IMR-90 (cell line): Measurements from ENCODE around the gene PSMD4. TPM values are rescaled to one million over a fixed set of nuclear protein-coding genes. Genes with fewer than 3 reads are reported as not detected.

Experiments used
- ATAC-seq: fragments of 200-7000 bp; cut with Tn5 transposase; 2 replicates; pipeline ENCODE4 v1.9.1; 2020; ENCODE audit warnings: low read depth, mild to moderate bottlenecking, moderate library complexity
- BruUV-seq: library from RNA; stranded (reverse); fragments of 400-500 nt; replicated peaks from 2 replicates; lab custom pipeline; 2021; lab: Mats Ljungman, UMichigan
- CTCF ChIA-PET: fragments of 300-600 bp; formaldehyde crosslinking; extraction: SDS; loops from one replicate; lab custom pipeline; 2021; ENCODE audit warnings: antibody characterized with exemption; lab: Yijun Ruan, JAX
- POLR2A ChIA-PET: fragments of 300-600 bp; sonication (Branson Sonifier 250); formaldehyde crosslinking; loops from one replicate; lab custom pipeline; 2022; ENCODE audit warnings: antibody characterized with exemption; ENCODE audit not compliant: unreplicated experiment; lab: Charles Lee
- DNase-seq: peaks from one replicate; pipeline ENCODE4 v3.0.0; 2013
- H2AFZ ChIP-seq: replicated peaks from 2 replicates; pipeline ENCODE3; 2013; ENCODE audit warnings: low read length, mild to moderate bottlenecking; ENCODE audit not compliant: poor library complexity
- H2AK5ac ChIP-seq: 2 replicates; pipeline ENCODE4 v1.6.1; 2013; ENCODE audit warnings: low read depth, low read length, inconsistent platforms
- H2AK9ac ChIP-seq: replicated peaks from 2 replicates; pipeline ENCODE3; 2013; ENCODE audit warnings: mild to moderate bottlenecking, low read depth, low read length, moderate library complexity; ENCODE audit not compliant: poor library complexity
- H2BK120ac ChIP-seq: 2 replicates; pipeline ENCODE4 v1.6.1; 2013; ENCODE audit warnings: low read depth, low read length, inconsistent platforms
- H2BK15ac ChIP-seq: 3 replicates; pipeline ENCODE4 v1.6.1; 2013; ENCODE audit warnings: low read depth, low read length, inconsistent platforms
- H2BK20ac ChIP-seq: 2 replicates; pipeline ENCODE4 v1.6.1; 2013; ENCODE audit warnings: low read depth, mild to moderate bottlenecking, inconsistent platforms, low read length, moderate library complexity
- H2BK5ac ChIP-seq: 2 replicates; pipeline ENCODE4 v1.6.1; 2013; ENCODE audit warnings: mild to moderate bottlenecking, low read depth, low read length, inconsistent platforms; ENCODE audit not compliant: poor library complexity, severe bottlenecking
- H3K14ac ChIP-seq: replicated peaks from 2 replicates; pipeline ENCODE4 v1.6.1; 2013; ENCODE audit warnings: low read depth, low read length, inconsistent platforms
- H3K18ac ChIP-seq: 2 replicates; pipeline ENCODE4 v1.6.1; 2013; ENCODE audit warnings: low read depth, low read length, control low read depth
- H3K23ac ChIP-seq: 2 replicates; pipeline ENCODE4 v1.6.1; 2013; ENCODE audit warnings: low read depth, low read length, inconsistent platforms
- H3K27ac ChIP-seq: 2 replicates; pipeline ENCODE4 v1.5.1; 2013; ENCODE audit warnings: mild to moderate bottlenecking, control low read depth, low read length; ENCODE audit not compliant: insufficient read depth
- H3K27me3 ChIP-seq: 2 replicates; pipeline ENCODE4 v1.6.1; 2013; ENCODE audit warnings: low read length; ENCODE audit not compliant: control insufficient read depth, insufficient read depth
- H3K36me3 ChIP-seq: 2 replicates; pipeline ENCODE4 v1.6.1; 2013; ENCODE audit warnings: low read length, mixed read lengths; ENCODE audit not compliant: control insufficient read depth, insufficient read depth
- H3K4ac ChIP-seq: 2 replicates; pipeline ENCODE4 v1.6.1; 2013; ENCODE audit warnings: low read depth, low read length, inconsistent platforms
- H3K4me1 ChIP-seq: 2 replicates; pipeline ENCODE4 v1.6.1; 2013; ENCODE audit warnings: low read length, mixed read lengths; ENCODE audit not compliant: control insufficient read depth, insufficient read depth
- H3K4me2 ChIP-seq: 2 replicates; pipeline ENCODE4 v1.6.1; 2013; ENCODE audit warnings: low read depth, mild to moderate bottlenecking, control low read depth, low read length, moderate library complexity
- H3K4me3 ChIP-seq: 2 replicates; pipeline ENCODE4 v1.5.1; 2013; ENCODE audit warnings: low read depth, mild to moderate bottlenecking, control low read depth, low read length, moderate library complexity; ENCODE audit not compliant: insufficient read depth
- H3K56ac ChIP-seq: 2 replicates; pipeline ENCODE4 v1.6.1; 2013; ENCODE audit warnings: low read length, inconsistent platforms; ENCODE audit not compliant: insufficient read depth; ENCODE audit errors: extremely low read depth
- H3K79me1 ChIP-seq, 2 experiments: 2 replicates each; pipeline ENCODE4 v1.6.1; 2013; ENCODE audit warnings: low read length in 2 of 2, inconsistent platforms in 1 of 2, low read depth in 1 of 2
- H3K9ac ChIP-seq: 2 replicates; pipeline ENCODE4 v1.6.1; 2013; ENCODE audit warnings: low read depth, low read length, control low read depth
- H3K9me1 ChIP-seq: 2 replicates; pipeline ENCODE4 v1.6.1; 2013; ENCODE audit warnings: low read length, inconsistent platforms; ENCODE audit not compliant: insufficient read depth
- H3K9me3 ChIP-seq: 2 replicates; pipeline ENCODE4 v1.6.1; 2013; ENCODE audit warnings: low read length; ENCODE audit not compliant: control insufficient read depth, insufficient read depth
- H4K20me1 ChIP-seq: 2 replicates; pipeline ENCODE4 v1.6.1; 2013; ENCODE audit warnings: low read length, inconsistent platforms; ENCODE audit not compliant: insufficient read depth
- H4K5ac ChIP-seq: 2 replicates; pipeline ENCODE4 v1.6.1; 2013; ENCODE audit warnings: mild to moderate bottlenecking, low read depth, low read length, control low read depth
- H4K8ac ChIP-seq, 2 experiments: 2 replicates each; pipeline ENCODE4 v1.6.1; 2013; ENCODE audit warnings: low read depth in 2 of 2, low read length in 2 of 2, control low read depth in 1 of 2, inconsistent platforms in 1 of 2
- H4K91ac ChIP-seq: 2 replicates; pipeline ENCODE4 v1.6.1; 2013; ENCODE audit warnings: low read depth, low read length, inconsistent platforms; ENCODE audit not compliant: insufficient read depth
- FOS ChIP-seq: fragments of 150-350 bp; IDR thresholded peaks from 2 replicates; pipeline ENCODE4 v1.6.1; 2016; ENCODE audit warnings: low read depth, low read length
- WGBS, 2 experiments: methylation state at CpG; one replicate each; pipeline versions ENCODE4 v1.1.5 to v1.1.7; 2013; ENCODE audit warnings: missing lambda C conversion rate in 2 of 2; ENCODE audit not compliant: insufficient read length in 1 of 2; ENCODE audit errors: extremely low coverage in 2 of 2; 5-methylcytosine and 5-hydroxymethylcytosine counted together
- dilution Hi-C: fragments of 300-500 bp; cut with HindIII; formaldehyde crosslinking; loops from one replicate; pipeline ENCODE4 v1.14.3; 2018; ENCODE audit warnings: low sequenced_read_pairs; ENCODE audit not compliant: unreplicated experiment
- in situ Hi-C: fragments of 300-500 bp; cut with MboI; formaldehyde crosslinking; loops from 3 replicates; pipeline ENCODE4 v1.14.3; 2019; ENCODE audit warnings: low sequenced_read_pairs, inconsistent platforms, mixed read lengths
- intact Hi-C: fragments of 100-400 bp; cut with micrococcal nuclease; formaldehyde crosslinking; loops from 2 replicates; pipeline ENCODE4 v1.10.0; 2022
- polyA plus RNA-seq, 3 experiments: library from polyadenylated mRNA; depleted of rRNA; stranded (reverse); fragments of >200 nt; gene quantifications; 2 replicates each; pipeline ENCODE4 v1.2.3, GENCODE V29; 2012; ENCODE audit warnings: low replicate concordance in 1 of 3
- total RNA-seq: library from RNA; depleted of rRNA; stranded (reverse); fragments of >200 nt; gene quantifications from 2 replicates; pipeline ENCODE4 v1.2.3, GENCODE V29; 2012

PSMD4 gene
- total and polyA plus RNA-seq, 2 of the 4 experiments (the other 2 are of a cell fraction): 289 to 314 TPM

DNA sequence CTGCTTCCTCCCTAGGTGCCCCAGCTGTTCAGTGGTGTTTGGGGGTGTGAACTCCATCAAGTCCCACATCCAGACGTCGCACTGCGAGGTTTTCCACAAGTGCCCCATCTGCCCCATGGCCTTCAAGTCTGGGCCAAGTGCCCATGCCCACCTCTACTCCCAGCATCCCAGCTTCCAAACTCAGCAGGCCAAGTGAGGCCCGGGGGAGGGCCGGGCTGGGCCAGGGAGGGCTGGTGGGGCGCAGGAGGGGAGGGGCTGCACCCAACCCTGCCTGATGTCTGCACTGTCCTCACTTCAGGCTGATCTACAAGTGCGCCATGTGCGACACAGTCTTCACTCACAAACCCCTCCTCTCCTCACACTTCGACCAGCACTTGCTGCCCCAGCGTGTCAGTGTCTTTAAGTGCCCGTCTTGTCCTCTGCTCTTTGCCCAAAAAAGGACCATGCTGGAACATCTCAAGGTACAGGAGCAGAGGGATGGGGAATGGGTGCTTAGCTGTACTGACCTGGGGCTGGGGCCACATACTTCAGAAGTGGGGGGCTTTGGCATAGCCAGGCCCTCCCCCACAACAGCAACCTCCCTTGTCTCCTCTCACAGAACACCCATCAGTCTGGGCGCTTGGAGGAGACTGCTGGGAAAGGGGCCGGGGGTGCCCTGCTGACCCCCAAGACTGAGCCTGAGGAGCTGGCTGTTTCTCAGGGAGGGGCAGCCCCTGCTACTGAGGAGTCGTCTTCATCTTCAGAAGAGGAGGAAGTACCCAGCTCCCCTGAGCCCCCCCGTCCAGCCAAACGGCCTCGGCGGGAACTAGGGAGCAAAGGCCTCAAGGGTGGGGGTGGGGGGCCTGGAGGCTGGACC is 34.8 kb downstream of the PSMD4 start:
- H3K9me3 ChIP-seq: no peaks in the 10 kb centered on the region
- BruUV-seq: no TSS peak
- peaks cover 26% of the 10 kb centered on the region for H4K20me1 ChIP-seq
- no peak overlapping the region for H3K56ac ChIP-seq
- WGBS, 2 experiments: 100% methylated on average over 1 of the region's 18 CpGs; no CpG with 5 or more reads in 1 of the 2 experiments
- in situ Hi-C loops: no loop called here
- ATAC-seq (no peak), DNase-seq (no peak)
- H2AK9ac ChIP-seq: peak overlapping the region; percentile 26
- peaks cover 11 to 58% of the 10 kb centered on the region in 2 experiments for H3K79me1 ChIP-seq
- CTCF ChIA-PET: no interaction called here
- no peak overlapping the region for H2BK5ac ChIP-seq
- POLR2A ChIA-PET: no interaction called here
- no peak overlapping the region for H3K27ac ChIP-seq
- H2AFZ ChIP-seq: no peak overlapping the region
- H3K36me3 ChIP-seq: peaks cover 82% of the 10 kb centered on the region
- no peak overlapping the region for H2BK20ac ChIP-seq
- no peak overlapping the region for H3K4me3 ChIP-seq
- H3K23ac ChIP-seq: no peak overlapping the region
- H3K9me1 ChIP-seq: no peaks in the 10 kb centered on the region
- no peak overlapping the region for H2BK15ac ChIP-seq
- H2AK5ac ChIP-seq: no peak overlapping the region
- H4K8ac ChIP-seq: no peak overlapping the region
- TF ChIP-seq FOS: no peak
- no peak overlapping the region for H3K14ac ChIP-seq
- no peak overlapping the region for H2BK120ac ChIP-seq
- H3K18ac ChIP-seq: no peak overlapping the region
- intact Hi-C loops: no loop called here
- H4K5ac ChIP-seq: no peak overlapping the region
- H3K27me3 ChIP-seq: no peaks in the 10 kb centered on the region
- H4K91ac ChIP-seq: no peak overlapping the region
- no peak overlapping the region for H3K4ac ChIP-seq
- no peak overlapping the region for H3K9ac ChIP-seq
- dilution Hi-C loops: no loop called here
- no peak overlapping the region for H3K4me2 ChIP-seq
- H3K4me1 ChIP-seq: no peaks in the 10 kb centered on the region
